ENCODE data around the gene PTTG1IP.
"Not testable (repeated sequence)": the region's sequence is repeated elsewhere in the genome, so short reads cannot be mapped to it uniquely, and the experiment has no call there.

PTTG1IP gene

GRCh38 chr21:44832516-44833255, 40.8 kb downstream of the PTTG1IP start:
- H3K4me3 Mint-ChIP-seq, H3K27ac Mint-ChIP-seq, H3K27me3 Mint-ChIP-seq: not testable (repeated sequence)
- peaks cover 17% of the 10 kb centered on the region for H3K9me3 Mint-ChIP-seq
- H3K4me1 Mint-ChIP-seq (ENCODE audit: low read depth) = peaks cover 33% of the 10 kb centered on the region
- peaks cover 11% of the 10 kb centered on the region for H3K36me3 Mint-ChIP-seq (ENCODE audit: low read depth)

GRCh38 chr21:44831227-44831860, 42.1 kb downstream of the PTTG1IP start:
- Mint-ChIP-seq H3K4me3 (no peak overlapping the region), H3K27ac (no peak overlapping the region)

GRCh38 chr21:44829507-44830092, 43.9 kb downstream of the PTTG1IP start:
- peaks cover 25% of the 10 kb centered on the region for H3K9me3 Mint-ChIP-seq
- H3K36me3 Mint-ChIP-seq (ENCODE audit: low read depth) = peaks cover 11% of the 10 kb centered on the region
- peaks cover 33% of the 10 kb centered on the region for H3K4me1 Mint-ChIP-seq (ENCODE audit: low read depth)
- no peaks in the 10 kb centered on the region for H3K27me3 Mint-ChIP-seq
- peak overlapping the region; percentile 81 for H3K27ac Mint-ChIP-seq
- H3K4me3 Mint-ChIP-seq = no peak overlapping the region

More at GRCh38 chr21:44831227-44831860, 42.1 kb downstream of the PTTG1IP start:
- H3K4me1 Mint-ChIP-seq (ENCODE audit: low read depth) = peaks cover 33% of the 10 kb centered on the region
- H3K27me3 Mint-ChIP-seq = no peaks in the 10 kb centered on the region
- peaks cover 25% of the 10 kb centered on the region for H3K9me3 Mint-ChIP-seq
- peaks cover 11% of the 10 kb centered on the region for H3K36me3 Mint-ChIP-seq (ENCODE audit: low read depth)

GRCh38 chr21:44828362-44829056, 45.0 kb downstream of the PTTG1IP start:
- Mint-ChIP-seq H3K36me3 (ENCODE audit: low read depth) (peaks cover 11% of the 10 kb centered on the region), H3K27me3 (no peaks in the 10 kb centered on the region), H3K27ac (peak overlapping the region; percentile 21), H3K4me1 (ENCODE audit: low read depth) (peaks cover 34% of the 10 kb centered on the region), H3K4me3 (no peak overlapping the region), H3K9me3 (peaks cover 28% of the 10 kb centered on the region)

- Mint-ChIP-seq H3K4me1 (ENCODE audit: low read depth) (peaks cover 14% of the 10 kb centered on the region), H3K4me3 (no peak overlapping the region), H3K27me3 (peaks cover 7% of the 10 kb centered on the region), H3K9me3 (peaks cover 36% of the 10 kb centered on the region), H3K36me3 (ENCODE audit: low read depth) (peaks cover 5% of the 10 kb centered on the region), H3K27ac (no peak overlapping the region)
Observed at GRCh38 chr21:44823179-44823660, 50.3 kb downstream of the PTTG1IP start.

GRCh38 chr21:44822484-44823178, 50.9 kb downstream of the PTTG1IP start:
- H3K4me3 Mint-ChIP-seq = no peak overlapping the region
- H3K27ac Mint-ChIP-seq = no peak overlapping the region
- peaks cover 7% of the 10 kb centered on the region for H3K27me3 Mint-ChIP-seq
- peaks cover 30% of the 10 kb centered on the region for H3K9me3 Mint-ChIP-seq
- H3K36me3 Mint-ChIP-seq (ENCODE audit: low read depth) = no peaks in the 10 kb centered on the region
- H3K4me1 Mint-ChIP-seq (ENCODE audit: low read depth) = peaks cover 12% of the 10 kb centered on the region

- Mint-ChIP-seq H3K4me3 (no peak overlapping the region), H3K27ac (no peak overlapping the region), H3K4me1 (ENCODE audit: low read depth) (peaks cover 20% of the 10 kb centered on the region), H3K9me3 (peaks cover 23% of the 10 kb centered on the region), H3K27me3 (peaks cover 7% of the 10 kb centered on the region), H3K36me3 (ENCODE audit: low read depth) (no peaks in the 10 kb centered on the region)
Observed at GRCh38 chr21:44820851-44821250, 52.6 kb downstream of the PTTG1IP start.

GRCh38 chr21:44819283-44820243, 53.9 kb downstream of the PTTG1IP start:
- Mint-ChIP-seq H3K9me3 (peaks cover 23% of the 10 kb centered on the region), H3K27ac (peak overlapping the region; percentile 21), H3K36me3 (ENCODE audit: low read depth) (no peaks in the 10 kb centered on the region), H3K4me1 (ENCODE audit: low read depth) (peaks cover 21% of the 10 kb centered on the region), H3K4me3 (peak overlapping the region; percentile 66), H3K27me3 (peaks cover 7% of the 10 kb centered on the region)

GRCh38 chr21:44818640-44819011, 54.9 kb downstream of the PTTG1IP start:
- Mint-ChIP-seq H3K36me3 (ENCODE audit: low read depth) (no peaks in the 10 kb centered on the region), H3K27me3 (peaks cover 7% of the 10 kb centered on the region), H3K4me3 (peak overlapping the region; percentile 66), H3K4me1 (ENCODE audit: low read depth) (peaks cover 21% of the 10 kb centered on the region), H3K27ac (no peak overlapping the region), H3K9me3 (peaks cover 20% of the 10 kb centered on the region)

GRCh38 chr21:44817914-44818639, 55.4 kb downstream of the PTTG1IP start, which contains the start of gene SUMO3:
SUMO3 (minus strand) TSS chr21:44818062; CDS start chr21:44817968, 94 bp downstream.
- Mint-ChIP-seq H3K27ac (no peak within 1 kb of the TSS), H3K9me3 (peaks cover 17% of the 10 kb centered on the region), H3K4me1 (ENCODE audit: low read depth) (peaks cover 16% of the 10 kb centered on the region), H3K27me3 (peaks cover 7% of the 10 kb centered on the region), H3K36me3 (ENCODE audit: low read depth) (peaks cover 4% of the 10 kb centered on the region), H3K4me3 (peak within 1 kb of the TSS; percentile 74)

- H3K36me3 Mint-ChIP-seq (ENCODE audit: low read depth) = peaks cover 8% of the 10 kb centered on the region
Observed at GRCh38 chr21:44817506-44817880, 56.0 kb downstream of the PTTG1IP start.

GRCh38 chr21:44816761-44817505, 56.6 kb downstream of the PTTG1IP start:
- Mint-ChIP-seq H3K27ac (peak overlapping the region; percentile 49), H3K36me3 (ENCODE audit: low read depth) (peaks cover 8% of the 10 kb centered on the region), H3K4me1 (ENCODE audit: low read depth) (peaks cover 10% of the 10 kb centered on the region), H3K4me3 (peak overlapping the region; percentile 81), H3K27me3 (peaks cover 7% of the 10 kb centered on the region), H3K9me3 (peaks cover 6% of the 10 kb centered on the region)

More at GRCh38 chr21:44817506-44817880, 56.0 kb downstream of the PTTG1IP start:
- H3K27ac Mint-ChIP-seq = no peak overlapping the region
- H3K9me3 Mint-ChIP-seq = peaks cover 12% of the 10 kb centered on the region
- peaks cover 7% of the 10 kb centered on the region for H3K27me3 Mint-ChIP-seq
- peaks cover 12% of the 10 kb centered on the region for H3K4me1 Mint-ChIP-seq (ENCODE audit: low read depth)
- H3K4me3 Mint-ChIP-seq = peak overlapping the region; percentile 74

Data from stimulated activated naive CD8-positive, alpha-beta T cell treated with anti-CD3 and anti-CD28 coated beads, Interleukin-15, Interleukin-2, amounts not matched to agents 100 ng/mL and 50 ng/mL, for 24 hours (primary cell).